Trophoblast cell (in vitro differentiated cells and primary cell): ENCODE measurements around the gene CCDC80.
A peak's percentile ranks its signal among the peaks of the same experiment; 100 is the strongest.

Source experiments
- DNase-seq, 2 donors: peaks; one replicate each; pipeline ENCODE4 v3.0.0-alpha.2; 2016
- H2AFZ ChIP-seq: 2 replicates; pipeline ENCODE4 v1.6.1; 2013; ENCODE audit warnings: low read length, moderate library complexity, mild to moderate bottlenecking; ENCODE audit not compliant: insufficient read depth, poor library complexity
- H2AK5ac ChIP-seq: 2 replicates; pipeline ENCODE4 v1.6.1; 2013; ENCODE audit warnings: mild to moderate bottlenecking, low read length
- H2BK120ac ChIP-seq: 2 replicates; pipeline ENCODE4 v1.6.1; 2013; ENCODE audit warnings: low read length, mild to moderate bottlenecking, moderate library complexity; ENCODE audit not compliant: insufficient read depth, poor library complexity
- H2BK12ac ChIP-seq: 2 replicates; pipeline ENCODE4 v1.6.1; 2013; ENCODE audit warnings: mild to moderate bottlenecking, low read length, moderate library complexity
- H2BK5ac ChIP-seq: 2 replicates; pipeline ENCODE4 v1.6.1; 2013; ENCODE audit warnings: low read length, low read depth, moderate library complexity, mild to moderate bottlenecking; ENCODE audit not compliant: poor library complexity
- H3K14ac ChIP-seq: 2 replicates; pipeline ENCODE4 v1.6.1; 2013; ENCODE audit warnings: mild to moderate bottlenecking, low read length
- H3K18ac ChIP-seq: 2 replicates; pipeline ENCODE4 v1.6.1; 2013; ENCODE audit warnings: mild to moderate bottlenecking, low read length
- H3K23ac ChIP-seq: 2 replicates; pipeline ENCODE4 v1.6.1; 2013; ENCODE audit warnings: low read length
- H3K27ac ChIP-seq: 2 replicates; pipeline ENCODE4 v1.5.1; 2013; ENCODE audit warnings: low read depth, mild to moderate bottlenecking, inconsistent platforms, low read length, moderate library complexity
- H3K27me3 ChIP-seq: 2 replicates; pipeline ENCODE4 v1.6.1; 2013; ENCODE audit warnings: inconsistent platforms, mild to moderate bottlenecking, low read length, moderate library complexity; ENCODE audit not compliant: insufficient read depth
- H3K36me3 ChIP-seq, 2 experiments: 1 replicate in 1 of 2; 2 replicates in 1 of 2; pipeline ENCODE4 v1.6.1; 2013; ENCODE audit warnings: low read length in 2 of 2, mild to moderate bottlenecking in 2 of 2, moderate library complexity in 1 of 2; ENCODE audit not compliant: insufficient read depth in 2 of 2, control insufficient read depth in 1 of 2
- H3K4ac ChIP-seq: 2 replicates; pipeline ENCODE4 v1.6.1; 2013; ENCODE audit warnings: low read depth, mild to moderate bottlenecking, low read length, moderate library complexity
- H3K4me1 ChIP-seq, 2 experiments: 1 replicate in 1 of 2; 2 replicates in 1 of 2; pipeline ENCODE4 v1.6.1; 2013; ENCODE audit warnings: low read length in 2 of 2, mild to moderate bottlenecking in 2 of 2, moderate library complexity in 1 of 2; ENCODE audit not compliant: insufficient read depth in 2 of 2, control insufficient read depth in 1 of 2
- H3K4me2 ChIP-seq: 2 replicates; pipeline ENCODE4 v1.6.1; 2013; ENCODE audit warnings: inconsistent platforms, mild to moderate bottlenecking, low read length, moderate library complexity
- H3K4me3 ChIP-seq: 2 replicates; pipeline ENCODE4 v1.5.1; 2013; ENCODE audit warnings: mild to moderate bottlenecking, low read depth, low read length, inconsistent platforms
- H3K79me1 ChIP-seq: one replicate; pipeline ENCODE4 v1.6.1; 2013; ENCODE audit warnings: low read length
- H3K79me2 ChIP-seq: 2 replicates; pipeline ENCODE4 v1.6.1; 2013; ENCODE audit warnings: low read length, mild to moderate bottlenecking; ENCODE audit not compliant: control insufficient read depth, insufficient read depth, poor library complexity
- H3K9ac ChIP-seq: 2 replicates; pipeline ENCODE4 v1.6.1; 2013; ENCODE audit warnings: mild to moderate bottlenecking, low read length
- H3K9me3 ChIP-seq: 2 replicates; pipeline ENCODE4 v1.6.1; 2013; ENCODE audit warnings: low read depth, mild to moderate bottlenecking, control low read depth, inconsistent platforms, low read length; ENCODE audit not compliant: insufficient read depth
- H4K12ac ChIP-seq: 2 replicates; pipeline ENCODE4 v1.6.1; 2013; ENCODE audit warnings: low read depth, mild to moderate bottlenecking, low read length, moderate library complexity
- H4K8ac ChIP-seq: 2 replicates; pipeline ENCODE4 v1.6.1; 2013; ENCODE audit warnings: low read depth, mild to moderate bottlenecking, low read length, moderate library complexity
- H4K91ac ChIP-seq: one replicate; pipeline ENCODE4 v1.6.1; 2013; ENCODE audit warnings: low read depth, mild to moderate bottlenecking, low read length, moderate library complexity
- WGBS: extraction: QIAGEN DNeasy Blood & Tissue Kit; methylation state at CpG from one replicate; pipeline ENCODE4 v1.1.7; 2013; ENCODE audit warnings: missing lambda C conversion rate; ENCODE audit not compliant: insufficient read length, insufficient coverage; ENCODE audit errors: extremely low coverage; 5-methylcytosine and 5-hydroxymethylcytosine counted together

Gene CCDC80

DNA sequence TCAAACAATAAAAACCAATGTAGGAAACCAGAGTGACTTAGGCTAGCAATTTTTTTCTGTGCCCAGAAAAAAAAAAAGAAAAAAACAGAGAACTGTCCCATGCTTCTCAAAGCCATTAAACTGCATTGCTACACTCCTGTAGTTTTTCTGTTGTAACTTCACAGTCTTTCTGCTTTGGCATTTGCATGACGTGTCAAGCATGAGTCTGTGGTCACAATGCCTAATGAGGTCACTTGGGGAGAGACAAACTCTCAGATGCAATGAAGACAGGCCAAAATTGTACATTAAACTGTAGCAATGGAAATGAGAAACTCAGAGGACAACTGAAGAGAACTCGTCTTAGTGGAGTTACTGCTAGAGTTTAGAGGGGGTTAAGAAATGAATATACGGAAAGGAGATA, 30.8 kb downstream of the CCDC80 start:
- Histone ChIP-seq H2BK5ac (no peak overlapping the region), H3K79me1 (no peaks in the 10 kb centered on the region), H2BK120ac (no peak overlapping the region), H3K4me1 (no peaks in the 10 kb centered on the region), H3K9me3 (no peaks in the 10 kb centered on the region), H3K18ac (no peak overlapping the region), H3K4me2 (no peak overlapping the region), H3K36me3 (peaks cover 10 to 26% of the 10 kb centered on the region in 2 experiments), H3K23ac (no peak overlapping the region), H4K12ac (no peak overlapping the region), H3K79me2 (no peaks in the 10 kb centered on the region), H3K4me3 (no peak overlapping the region), H3K27ac (no peak overlapping the region), H3K27me3 (no peaks in the 10 kb centered on the region), H3K9ac (no peak overlapping the region), H2AFZ (no peak overlapping the region), H2BK12ac (no peak overlapping the region), H3K4ac (no peak overlapping the region), H2AK5ac (no peak overlapping the region), H3K14ac (no peak overlapping the region), H4K91ac (no peak overlapping the region), H4K8ac (no peak overlapping the region)
- DNase-seq: peak; percentile 35 to 66
- 100% methylated on average over 2 of the region's 3 CpGs for WGBS

DNA sequence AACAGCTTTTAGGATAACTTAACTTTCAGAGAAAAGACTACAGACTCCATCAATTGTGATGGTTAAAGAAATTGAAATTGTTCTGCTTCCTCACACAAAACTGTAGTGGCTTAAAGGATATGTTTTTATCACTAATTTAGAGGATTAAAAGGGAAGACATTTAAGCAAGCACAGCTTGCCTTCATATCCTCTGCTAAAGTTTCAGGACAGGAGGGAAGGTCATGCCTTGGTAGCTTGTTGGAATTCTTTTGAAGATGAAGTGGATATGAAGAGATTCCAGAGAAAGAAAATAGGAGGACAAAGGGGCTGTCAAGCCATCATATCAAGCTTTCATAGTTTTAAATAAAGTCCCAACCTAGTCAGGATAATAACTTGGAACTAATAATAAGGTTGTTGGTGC, 33.1 kb downstream of the CCDC80 start:
- no peak overlapping the region for H3K4me3 ChIP-seq
- H2AK5ac ChIP-seq: no peak overlapping the region
- no peaks in the 10 kb centered on the region for H3K9me3 ChIP-seq
- no peak overlapping the region for H4K91ac ChIP-seq
- H3K18ac ChIP-seq: no peak overlapping the region
- no peak overlapping the region for H3K27ac ChIP-seq
- H3K36me3 ChIP-seq: peaks cover 10 to 21% of the 10 kb centered on the region in 2 experiments
- H3K79me1 ChIP-seq: no peaks in the 10 kb centered on the region
- no peak overlapping the region for H3K23ac ChIP-seq
- H3K4me1 ChIP-seq: no peaks in the 10 kb centered on the region
- no peak overlapping the region for H3K4me2 ChIP-seq
- H3K4ac ChIP-seq: no peak overlapping the region
- H3K9ac ChIP-seq: no peak overlapping the region
- no peaks in the 10 kb centered on the region for H3K79me2 ChIP-seq
- no peak overlapping the region for H3K14ac ChIP-seq
- no peak overlapping the region for H2BK12ac ChIP-seq
- no peak overlapping the region for H2BK120ac ChIP-seq
- peak in 1 of 2 donors; percentile 31 for DNase-seq
- no peaks in the 10 kb centered on the region for H3K27me3 ChIP-seq
- H4K8ac ChIP-seq: no peak overlapping the region
- H2BK5ac ChIP-seq: no peak overlapping the region
- no peak overlapping the region for H4K12ac ChIP-seq
- no peak overlapping the region for H2AFZ ChIP-seq

- Histone ChIP-seq H3K36me3 (peaks cover 9 to 13% of the 10 kb centered on the region in 2 experiments), H2BK120ac (no peak overlapping the region), H3K27me3 (no peaks in the 10 kb centered on the region), H3K27ac (no peak overlapping the region), H2BK12ac (no peak overlapping the region), H3K9ac (no peak overlapping the region), H4K12ac (no peak overlapping the region), H3K9me3 (no peaks in the 10 kb centered on the region), H4K8ac (no peak overlapping the region), H3K4me2 (no peak overlapping the region), H3K4ac (no peak overlapping the region), H4K91ac (no peak overlapping the region), H3K4me1 (no peaks in the 10 kb centered on the region), H3K79me2 (no peaks in the 10 kb centered on the region), H3K23ac (no peak overlapping the region), H3K18ac (no peak overlapping the region), H2BK5ac (no peak overlapping the region), H3K4me3 (no peak overlapping the region), H2AFZ (no peak overlapping the region), H2AK5ac (no peak overlapping the region), H3K14ac (no peak overlapping the region), H3K79me1 (no peaks in the 10 kb centered on the region)
- DNase-seq: no peak
- no CpG with 5 or more reads among the region's 2 CpGs for WGBS
Measured at GRCh38 chr3:112606098-112606497, 34.8 kb downstream of the CCDC80 start.

DNA sequence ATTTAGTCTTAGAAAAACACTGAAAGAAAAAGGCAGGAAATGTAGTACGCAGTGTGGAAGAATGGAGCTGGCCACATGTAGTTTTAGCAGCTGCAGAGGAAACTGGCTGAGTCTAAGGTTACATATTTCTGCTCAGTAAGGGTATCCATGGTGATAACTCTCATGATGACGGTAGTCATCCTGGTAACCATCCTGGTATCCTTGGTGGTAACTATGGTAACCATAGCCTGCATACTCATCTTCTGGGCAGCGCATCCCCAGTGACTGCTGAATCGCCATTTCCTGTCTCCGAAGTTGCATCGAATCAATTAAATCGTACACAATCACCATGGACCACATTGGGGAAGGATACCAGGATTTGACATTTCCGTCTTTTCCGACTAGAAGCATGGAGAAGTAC, 35.7 kb downstream of the CCDC80 start:
- Histone ChIP-seq H3K18ac (no peak overlapping the region), H3K27me3 (no peaks in the 10 kb centered on the region)

More for the DNA sequence above, 35.7 kb downstream of the CCDC80 start:
- no peaks in the 10 kb centered on the region for H3K4me1 ChIP-seq
- H3K4me3 ChIP-seq: no peak overlapping the region
- H3K4me2 ChIP-seq: no peak overlapping the region
- H4K12ac ChIP-seq: no peak overlapping the region
- H3K4ac ChIP-seq: no peak overlapping the region
- no peak overlapping the region for H4K8ac ChIP-seq
- H2AFZ ChIP-seq: no peak overlapping the region
- WGBS: no CpG with 5 or more reads among the region's 9 CpGs
- H3K23ac ChIP-seq: no peak overlapping the region
- H4K91ac ChIP-seq: no peak overlapping the region
- no peak overlapping the region for H3K9ac ChIP-seq
- no peaks in the 10 kb centered on the region for H3K9me3 ChIP-seq
- no peaks in the 10 kb centered on the region for H3K79me1 ChIP-seq
- no peak overlapping the region for H2BK5ac ChIP-seq
- no peak overlapping the region for H3K27ac ChIP-seq
- no peak overlapping the region for H2BK12ac ChIP-seq
- peaks cover 9 to 13% of the 10 kb centered on the region in 2 experiments for H3K36me3 ChIP-seq
- peak in 1 of 2 donors; percentile 37 for DNase-seq
- H2AK5ac ChIP-seq: no peak overlapping the region
- H3K79me2 ChIP-seq: no peaks in the 10 kb centered on the region
- H2BK120ac ChIP-seq: no peak overlapping the region
- no peak overlapping the region for H3K14ac ChIP-seq
